Peyer's patch (tissue), 4 donors: ENCODE data around the gene GPD1L.

ENCODE experiments used
- POLR2A ChIP-seq, 2 donors: fragments of 450-650 bp; IDR thresholded peaks; one replicate each; pipeline ENCODE4 v1.5.1; 2017; ENCODE audit warnings: antibody characterized with exemption in 2 of 2, mild to moderate bottlenecking in 2 of 2, moderate library complexity in 2 of 2
- TF ChIP-seq, protein P1 (sequence below), 6 experiments: fragments of 450-650 bp in 4 of 6; fragments of 200-600 bp in 2 of 6; sonication (generic) in 1 of 6; IDR thresholded peaks; one replicate each; pipeline ENCODE4 v1.5.1; 2017 to 2019; ENCODE audit warnings: antibody characterized with exemption in 6 of 6, mild to moderate bottlenecking in 3 of 6, moderate library complexity in 1 of 6

- TF ChIP-seq, protein P1, sequence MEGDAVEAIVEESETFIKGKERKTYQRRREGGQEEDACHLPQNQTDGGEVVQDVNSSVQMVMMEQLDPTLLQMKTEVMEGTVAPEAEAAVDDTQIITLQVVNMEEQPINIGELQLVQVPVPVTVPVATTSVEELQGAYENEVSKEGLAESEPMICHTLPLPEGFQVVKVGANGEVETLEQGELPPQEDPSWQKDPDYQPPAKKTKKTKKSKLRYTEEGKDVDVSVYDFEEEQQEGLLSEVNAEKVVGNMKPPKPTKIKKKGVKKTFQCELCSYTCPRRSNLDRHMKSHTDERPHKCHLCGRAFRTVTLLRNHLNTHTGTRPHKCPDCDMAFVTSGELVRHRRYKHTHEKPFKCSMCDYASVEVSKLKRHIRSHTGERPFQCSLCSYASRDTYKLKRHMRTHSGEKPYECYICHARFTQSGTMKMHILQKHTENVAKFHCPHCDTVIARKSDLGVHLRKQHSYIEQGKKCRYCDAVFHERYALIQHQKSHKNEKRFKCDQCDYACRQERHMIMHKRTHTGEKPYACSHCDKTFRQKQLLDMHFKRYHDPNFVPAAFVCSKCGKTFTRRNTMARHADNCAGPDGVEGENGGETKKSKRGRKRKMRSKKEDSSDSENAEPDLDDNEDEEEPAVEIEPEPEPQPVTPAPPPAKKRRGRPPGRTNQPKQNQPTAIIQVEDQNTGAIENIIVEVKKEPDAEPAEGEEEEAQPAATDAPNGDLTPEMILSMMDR (IDR thresholded peaks at IDR 0.05) = no peak
- TF ChIP-seq POLR2A (IDR thresholded peaks at IDR 0.05) = no peak
Observed at GRCh38 chr3:32181365-32181764, 74.9 kb downstream of the GPD1L start.
